BJ (cell line): ENCODE data around the gene PEF1. TPM values are rescaled to one million over a fixed set of nuclear protein-coding genes. Genes with fewer than 3 reads are reported as not detected.

ENCODE experiments used
- CTCF ChIA-PET: fragments of 350-600 bp; formaldehyde crosslinking; extraction: SDS; loops from one replicate; lab custom pipeline; 2021; ENCODE audit warnings: antibody characterized with exemption, inconsistent platforms; lab: Yijun Ruan, JAX
- POLR2A ChIA-PET: fragments of 300-600 bp; sonication (Branson Sonifier 250); formaldehyde crosslinking; extraction: SDS; loops from one replicate; lab custom pipeline; 2021; ENCODE audit warnings: antibody characterized with exemption; lab: Charles Lee
- DNase-seq: peaks from one replicate; pipeline ENCODE4 v3.0.0-alpha.2; 2011; ENCODE audit warnings: low read depth
- H3K27me3 ChIP-seq: 2 replicates; pipeline ENCODE4 v1.6.0; 2011; ENCODE audit warnings: low read length; ENCODE audit not compliant: control insufficient read depth, insufficient read depth
- H3K36me3 ChIP-seq: 2 replicates; pipeline ENCODE4 v1.5.1; 2011; ENCODE audit warnings: low read length; ENCODE audit not compliant: control insufficient read depth, insufficient read depth
- H3K4me3 ChIP-seq: 2 replicates; pipeline ENCODE4 v1.5.1; 2011; ENCODE audit warnings: low read depth, mild to moderate bottlenecking, control low read depth, low read length
- polyA plus RNA-seq: library from polyadenylated mRNA; depleted of rRNA; stranded (reverse); fragments of >200 nt; gene quantifications from 2 replicates; pipeline ENCODE4 v1.2.3, GENCODE V29; 2011
- TF ChIP-seq, protein P1 (sequence below): IDR thresholded peaks from 2 replicates; pipeline ENCODE4 v1.5.1; 2011; ENCODE audit warnings: low read depth, mild to moderate bottlenecking, control low read depth, inconsistent platforms, low read length, moderate library complexity; ENCODE audit not compliant: insufficient read depth

Gene PEF1
- polyA plus RNA-seq, 1 experiment: 145 TPM

DNA sequence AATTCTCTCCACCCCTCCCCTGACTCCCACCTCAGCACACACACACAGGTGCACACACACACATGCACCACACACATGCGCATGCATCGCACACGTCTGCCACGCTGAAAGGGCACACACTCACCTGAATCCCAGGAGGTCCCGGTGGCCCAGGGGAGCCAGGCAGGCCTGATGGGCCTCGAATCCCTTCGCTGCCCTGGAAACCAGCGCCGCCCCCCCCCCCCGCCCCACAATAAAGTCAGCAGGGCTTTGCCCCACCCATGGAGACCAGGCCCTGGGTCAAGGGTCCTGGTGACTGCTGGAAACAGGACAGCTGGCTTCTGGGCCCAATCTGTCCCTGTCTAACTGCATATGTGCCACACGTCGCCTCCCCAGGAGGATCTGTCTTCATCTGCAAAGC, 17.8 kb upstream of the PEF1 start:
- POLR2A ChIA-PET: no interaction called here
- H3K27me3 ChIP-seq: no peaks in the 10 kb centered on the region
- CTCF ChIA-PET: interaction anchor here (0.9 to 6.8 kb wide), 14 partner anchors 11 to 401 kb away, joined by 3 to 44 read pairs (median 6); partner anchors contain the start of gene COL16A1
- no peak overlapping the region for H3K4me3 ChIP-seq
- peaks cover 66% of the 10 kb centered on the region for H3K36me3 ChIP-seq
- DNase-seq: no peak
- TF ChIP-seq, protein P1, sequence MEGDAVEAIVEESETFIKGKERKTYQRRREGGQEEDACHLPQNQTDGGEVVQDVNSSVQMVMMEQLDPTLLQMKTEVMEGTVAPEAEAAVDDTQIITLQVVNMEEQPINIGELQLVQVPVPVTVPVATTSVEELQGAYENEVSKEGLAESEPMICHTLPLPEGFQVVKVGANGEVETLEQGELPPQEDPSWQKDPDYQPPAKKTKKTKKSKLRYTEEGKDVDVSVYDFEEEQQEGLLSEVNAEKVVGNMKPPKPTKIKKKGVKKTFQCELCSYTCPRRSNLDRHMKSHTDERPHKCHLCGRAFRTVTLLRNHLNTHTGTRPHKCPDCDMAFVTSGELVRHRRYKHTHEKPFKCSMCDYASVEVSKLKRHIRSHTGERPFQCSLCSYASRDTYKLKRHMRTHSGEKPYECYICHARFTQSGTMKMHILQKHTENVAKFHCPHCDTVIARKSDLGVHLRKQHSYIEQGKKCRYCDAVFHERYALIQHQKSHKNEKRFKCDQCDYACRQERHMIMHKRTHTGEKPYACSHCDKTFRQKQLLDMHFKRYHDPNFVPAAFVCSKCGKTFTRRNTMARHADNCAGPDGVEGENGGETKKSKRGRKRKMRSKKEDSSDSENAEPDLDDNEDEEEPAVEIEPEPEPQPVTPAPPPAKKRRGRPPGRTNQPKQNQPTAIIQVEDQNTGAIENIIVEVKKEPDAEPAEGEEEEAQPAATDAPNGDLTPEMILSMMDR: no peak

DNA sequence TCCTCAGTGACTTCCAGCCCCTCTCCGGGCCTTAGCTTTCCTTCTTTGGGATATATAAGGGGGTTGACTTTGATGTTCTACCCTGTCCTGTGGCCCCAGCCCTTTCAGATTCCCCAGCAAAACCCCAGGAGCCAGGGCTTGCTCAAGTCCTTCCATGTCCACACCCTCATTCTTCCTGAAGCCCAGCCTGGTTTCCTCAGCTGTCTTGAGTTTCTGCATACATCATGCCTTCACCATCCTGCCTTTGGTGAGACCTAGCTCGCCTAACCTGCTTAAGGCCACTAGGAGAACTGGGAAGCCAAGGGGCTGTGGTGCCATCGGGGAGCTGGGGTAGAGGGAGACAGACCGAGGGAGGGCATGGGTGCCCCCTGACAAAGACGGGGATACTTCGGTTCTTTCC, 17.2 kb upstream of the PEF1 start:
- CTCF ChIA-PET: interaction anchor here (0.6 to 6.8 kb wide), 12 partner anchors 10 to 342 kb away, joined by 3 to 44 read pairs (median 4); partner anchors contain the start of genes COL16A1 and PEF1
- TF ChIP-seq, protein P1: no peak
- no peaks in the 10 kb centered on the region for H3K27me3 ChIP-seq
- no peak for DNase-seq
- H3K4me3 ChIP-seq: no peak overlapping the region
- POLR2A ChIA-PET: no interaction called here
- peaks cover 65% of the 10 kb centered on the region for H3K36me3 ChIP-seq

DNA sequence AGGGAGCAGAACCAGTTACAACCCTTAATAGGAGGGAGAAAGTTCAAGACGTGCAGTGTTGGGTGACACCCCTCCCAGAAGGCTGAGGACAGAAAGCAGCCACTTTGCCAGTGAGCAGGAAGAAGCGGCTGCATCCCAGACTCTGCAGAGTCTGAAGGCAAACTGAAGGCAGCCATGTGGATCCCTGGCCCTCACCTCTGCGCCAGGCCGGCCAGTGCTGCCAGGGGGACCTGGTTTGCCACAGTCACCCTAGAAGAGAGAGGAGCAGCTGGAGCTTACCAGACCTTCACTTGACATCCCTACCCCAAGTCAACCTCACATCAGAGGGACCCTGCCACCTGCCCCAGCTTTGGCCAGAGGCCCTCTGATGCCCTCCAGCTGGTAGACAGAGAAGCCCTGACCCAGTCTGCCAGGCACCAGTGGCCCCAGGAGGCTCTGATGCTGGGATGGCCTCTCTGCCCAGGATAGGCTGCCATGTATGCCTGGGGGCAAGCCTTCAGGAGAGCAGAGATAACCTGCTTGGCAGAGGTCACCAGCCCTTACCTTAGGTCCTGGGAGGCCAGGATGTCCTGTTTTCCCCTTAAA, 16.3 kb upstream of the PEF1 start:
- Histone ChIP-seq H3K36me3 (peaks cover 72% of the 10 kb centered on the region), H3K27me3 (no peaks in the 10 kb centered on the region), H3K4me3 (no peak overlapping the region)
- ChIA-PET POLR2A (interaction anchor here (0.6 kb wide), 1 partner anchor 54 kb away, joined by 3 read pairs; no protein-coding TSS in a partner anchor), CTCF (interaction anchor here (0.6 to 6.8 kb wide), 13 partner anchors 10 to 343 kb away, joined by 3 to 44 read pairs (median 4); partner anchors contain the start of genes COL16A1 and PEF1)
- DNase-seq: no peak
- TF ChIP-seq, protein P1: no peak

DNA sequence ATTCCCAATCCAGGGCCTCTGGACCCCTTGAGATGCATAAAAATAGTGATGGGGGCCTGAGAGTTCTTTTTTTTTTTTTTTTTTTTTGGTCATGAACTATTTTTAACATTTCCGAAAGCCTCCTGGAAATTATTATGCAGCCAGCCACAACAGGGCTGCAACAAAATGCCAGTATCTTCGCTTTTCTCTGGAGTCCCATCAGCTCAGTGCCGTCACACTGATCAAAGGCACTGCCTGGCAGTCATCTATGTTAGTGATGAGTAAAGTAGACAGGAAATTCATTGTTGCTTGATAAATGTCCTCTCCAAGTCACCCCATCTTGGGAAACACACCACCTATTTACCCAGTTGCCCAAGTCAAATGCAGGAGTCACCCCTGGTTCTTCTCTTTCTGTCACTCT, 15.2 kb upstream of the PEF1 start:
- CTCF ChIA-PET: interaction anchor here (1.1 to 2.1 kb wide), 2 partner anchors 56 to 129 kb away, joined by 5 to 11 read pairs; no protein-coding TSS in a partner anchor
- no peak for DNase-seq
- POLR2A ChIA-PET: no interaction called here
- no peaks in the 10 kb centered on the region for H3K27me3 ChIP-seq
- no peak overlapping the region for H3K4me3 ChIP-seq
- H3K36me3 ChIP-seq: peaks cover 73% of the 10 kb centered on the region
- TF ChIP-seq, protein P1: no peak

DNA sequence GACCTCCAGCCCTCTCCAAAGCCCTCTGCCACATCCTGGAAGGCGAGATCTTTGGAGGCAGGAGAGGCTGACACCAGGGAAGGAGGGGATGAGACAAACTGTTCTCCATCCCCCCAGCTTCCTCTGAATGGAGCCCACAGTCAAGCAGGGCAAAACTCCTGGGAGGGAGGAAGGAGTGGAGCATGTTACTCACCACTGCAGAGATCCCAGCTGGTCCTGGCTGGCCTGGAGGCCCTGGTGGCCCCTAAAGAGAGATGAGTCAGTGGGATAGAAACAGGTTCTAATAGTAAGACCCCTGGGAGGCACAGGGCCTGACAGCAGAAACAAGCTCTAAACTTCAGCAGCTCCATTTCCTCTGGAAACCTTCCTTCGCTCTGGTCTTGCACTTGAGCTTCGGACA, 14.0 kb upstream of the PEF1 start:
- Histone ChIP-seq H3K27me3 (no peaks in the 10 kb centered on the region), H3K4me3 (no peak overlapping the region), H3K36me3 (peaks cover 73% of the 10 kb centered on the region)
- POLR2A ChIA-PET: no interaction called here
- TF ChIP-seq, protein P1: no peak
- CTCF ChIA-PET: interaction anchor here (0.9 to 2.1 kb wide), 3 partner anchors 57 to 130 kb away, joined by 3 to 11 read pairs (median 5); no protein-coding TSS in a partner anchor
- DNase-seq: no peak
